A673 (cell line): Measurements from ENCODE around the gene KIAA0825. TPM values are rescaled to one million over a fixed set of nuclear protein-coding genes. Genes with fewer than 3 reads are reported as not detected.

Source experiments
- BruUV-seq: library from RNA; stranded (reverse); fragments of 400-500 nt; replicated peaks from 2 replicates; lab custom pipeline; 2021; lab: Mats Ljungman, UMichigan
- CTCF ChIA-PET: fragments of 300-600 bp; sonication (Branson Sonifier 250); formaldehyde crosslinking; loops from one replicate; lab custom pipeline; 2022; ENCODE audit warnings: antibody characterized with exemption; lab: Charles Lee
- POLR2A ChIA-PET: fragments of 300-600 bp; sonication (Branson Sonifier 250); formaldehyde crosslinking; loops from one replicate; lab custom pipeline; 2022; ENCODE audit warnings: antibody characterized with exemption; ENCODE audit not compliant: low non-redundant PET; lab: Charles Lee
- DNase-seq: peaks from one replicate; pipeline ENCODE4 v3.0.0-alpha.2; 2015; ENCODE audit warnings: low spot score
- H3K27ac ChIP-seq: fragments of 200-600 bp; sonication (generic); 2 replicates; pipeline ENCODE4 v1.5.1; 2016; ENCODE audit warnings: mixed run types, low read depth, mild to moderate bottlenecking, mixed read lengths, antibody characterized with exemption, low read length; ENCODE audit not compliant: poor library complexity, severe bottlenecking
- H3K27me3 ChIP-seq: fragments of 200-600 bp; sonication (generic); replicated peaks from 2 replicates; pipeline ENCODE4 v1.6.1; 2017; ENCODE audit warnings: mixed run types, low read depth, mild to moderate bottlenecking, mixed read lengths, antibody characterized with exemption, low read length; ENCODE audit not compliant: insufficient read depth, poor library complexity
- H3K36me3 ChIP-seq: fragments of 200-600 bp; sonication (generic); 2 replicates; pipeline ENCODE4 v1.6.1; 2016; ENCODE audit warnings: mixed run types, mild to moderate bottlenecking, mixed read lengths, antibody characterized with exemption, low read length; ENCODE audit not compliant: insufficient read depth, poor library complexity, severe bottlenecking
- H3K4me1 ChIP-seq: fragments of 200-600 bp; sonication (generic); 2 replicates; pipeline ENCODE4 v1.6.1; 2017; ENCODE audit warnings: mixed run types, mild to moderate bottlenecking, mixed read lengths, antibody characterized with exemption, low read length; ENCODE audit not compliant: insufficient read depth, poor library complexity, severe bottlenecking
- H3K4me3 ChIP-seq: fragments of 200-600 bp; sonication (generic); 2 replicates; pipeline ENCODE4 v1.5.1; 2016; ENCODE audit warnings: low read depth, mixed run types, mild to moderate bottlenecking, mixed read lengths, low read length; ENCODE audit not compliant: poor library complexity, severe bottlenecking
- H3K9me3 ChIP-seq: fragments of 200-600 bp; sonication (generic); 2 replicates; pipeline ENCODE4 v1.6.1; 2016; ENCODE audit warnings: mixed run types, low read depth, mild to moderate bottlenecking, mixed read lengths, antibody characterized with exemption, low read length; ENCODE audit not compliant: poor library complexity, severe bottlenecking
- EZH2 ChIP-seq: fragments of 200-600 bp; sonication (generic); IDR thresholded peaks from 2 replicates; pipeline ENCODE4 v1.6.1; 2017; ENCODE audit warnings: borderline replicate concordance, low read depth, mild to moderate bottlenecking, mixed read lengths, antibody characterized with exemption, low read length; ENCODE audit not compliant: poor library complexity, severe bottlenecking
- intact Hi-C: fragments of 100-400 bp; cut with micrococcal nuclease; formaldehyde crosslinking; loops from one replicate; pipeline ENCODE4 v1.10.0; 2022; ENCODE audit not compliant: unreplicated experiment
- total RNA-seq: library from RNA; stranded (reverse); gene quantifications from 2 replicates; pipeline ENCODE4 v1.2.3, GENCODE V29; 2021
- TF ChIP-seq, protein P1 (sequence below): fragments of 300-800, 200-600 bp; sonication (generic); conservative IDR thresholded peaks from 2 replicates; pipeline ENCODE4 v1.5.1; 2017; ENCODE audit warnings: low read depth, mild to moderate bottlenecking, antibody characterized with exemption, low read length, moderate library complexity, mixed read lengths

The KIAA0825 gene
- total RNA-seq, 1 experiment from 2014 or later: 1.2 TPM

DNA sequence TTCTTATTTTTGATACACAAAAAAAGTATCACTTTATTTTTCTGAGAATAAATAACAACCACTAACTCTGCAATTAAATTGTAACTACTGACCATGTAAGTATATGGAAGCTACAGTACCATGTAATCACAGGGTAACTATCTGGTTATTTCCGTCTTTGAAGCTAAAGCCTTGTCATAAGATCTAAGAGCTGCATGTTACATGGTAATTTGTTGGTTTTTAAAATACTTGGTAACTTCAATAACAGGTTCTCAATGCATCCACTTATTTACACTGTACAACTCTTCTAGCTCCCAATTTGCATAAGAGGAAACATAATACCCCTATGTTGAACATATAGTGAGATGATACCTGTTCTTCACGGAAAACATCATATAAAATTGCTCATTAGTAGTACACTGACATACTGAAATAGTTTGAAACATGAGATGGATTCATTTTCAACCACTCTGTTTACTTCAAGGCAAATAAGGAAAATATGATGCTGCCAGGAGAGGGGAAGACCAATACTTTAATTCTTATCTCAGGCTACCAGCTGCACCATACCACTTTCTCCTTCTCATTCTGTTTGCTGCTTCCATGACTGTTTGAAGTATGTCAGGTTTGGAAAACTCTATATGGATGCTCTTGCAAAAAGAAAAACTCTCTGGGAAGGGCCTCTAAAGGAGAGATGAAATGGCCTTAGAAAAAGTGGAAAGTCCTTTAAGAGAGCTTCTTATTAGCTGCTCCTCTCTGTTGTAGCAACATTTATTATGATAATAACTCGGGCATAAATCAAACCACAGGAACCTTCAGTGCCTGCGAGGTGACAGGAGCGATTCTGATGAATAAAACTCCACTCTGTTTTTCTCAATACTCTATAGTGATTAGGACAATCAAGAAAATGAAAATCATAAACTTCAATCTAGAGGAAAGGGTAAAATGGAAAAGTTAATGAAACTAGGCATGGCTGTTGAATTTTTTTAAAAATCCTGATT is 150.2 kb downstream of the KIAA0825 start:
- Histone ChIP-seq H3K27ac (no peak overlapping the region), H3K4me1 (no peaks in the 10 kb centered on the region), H3K27me3 (no peaks in the 10 kb centered on the region), H3K4me3 (no peak overlapping the region), H3K36me3 (no peaks in the 10 kb centered on the region), H3K9me3 (no peaks in the 10 kb centered on the region)
- intact Hi-C loops: no loop called here
- TF ChIP-seq, protein P1, sequence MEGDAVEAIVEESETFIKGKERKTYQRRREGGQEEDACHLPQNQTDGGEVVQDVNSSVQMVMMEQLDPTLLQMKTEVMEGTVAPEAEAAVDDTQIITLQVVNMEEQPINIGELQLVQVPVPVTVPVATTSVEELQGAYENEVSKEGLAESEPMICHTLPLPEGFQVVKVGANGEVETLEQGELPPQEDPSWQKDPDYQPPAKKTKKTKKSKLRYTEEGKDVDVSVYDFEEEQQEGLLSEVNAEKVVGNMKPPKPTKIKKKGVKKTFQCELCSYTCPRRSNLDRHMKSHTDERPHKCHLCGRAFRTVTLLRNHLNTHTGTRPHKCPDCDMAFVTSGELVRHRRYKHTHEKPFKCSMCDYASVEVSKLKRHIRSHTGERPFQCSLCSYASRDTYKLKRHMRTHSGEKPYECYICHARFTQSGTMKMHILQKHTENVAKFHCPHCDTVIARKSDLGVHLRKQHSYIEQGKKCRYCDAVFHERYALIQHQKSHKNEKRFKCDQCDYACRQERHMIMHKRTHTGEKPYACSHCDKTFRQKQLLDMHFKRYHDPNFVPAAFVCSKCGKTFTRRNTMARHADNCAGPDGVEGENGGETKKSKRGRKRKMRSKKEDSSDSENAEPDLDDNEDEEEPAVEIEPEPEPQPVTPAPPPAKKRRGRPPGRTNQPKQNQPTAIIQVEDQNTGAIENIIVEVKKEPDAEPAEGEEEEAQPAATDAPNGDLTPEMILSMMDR: no peak
- no peak for TF ChIP-seq EZH2
- POLR2A ChIA-PET: no interaction called here
- no peak for DNase-seq
- no TSS peak for BruUV-seq
- CTCF ChIA-PET: no interaction called here

DNA sequence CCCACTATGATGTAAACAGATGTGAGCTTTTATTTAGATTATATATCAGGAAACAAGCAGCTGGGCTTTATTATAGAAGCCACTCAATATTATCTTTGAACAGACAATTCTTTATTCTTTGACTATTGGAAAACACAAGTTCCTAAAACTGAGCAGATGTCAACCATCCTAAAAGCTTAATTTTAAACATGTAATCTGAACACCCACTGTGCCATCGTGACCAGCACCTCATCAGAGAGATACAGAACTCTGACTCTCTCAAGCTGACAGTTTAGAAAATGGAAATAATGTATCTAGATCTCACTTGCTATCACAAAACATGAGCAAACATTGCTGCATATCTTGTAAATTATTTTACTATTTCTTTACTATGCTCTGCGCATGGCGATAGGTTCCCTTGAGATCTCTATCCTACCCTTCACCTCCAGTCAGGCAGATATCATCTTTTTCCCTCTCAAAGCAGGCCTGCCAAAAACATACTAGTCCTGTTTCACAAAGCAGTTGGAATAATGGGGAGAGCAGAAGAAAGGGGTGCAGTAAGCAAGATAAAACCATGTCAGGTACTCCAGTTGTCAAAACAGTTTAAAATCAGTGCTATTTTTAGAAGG is 151.0 kb downstream of the KIAA0825 start:
- DNase-seq: no peak
- Histone ChIP-seq H3K4me1 (no peaks in the 10 kb centered on the region), H3K27ac (no peak overlapping the region), H3K36me3 (no peaks in the 10 kb centered on the region), H3K4me3 (no peak overlapping the region), H3K27me3 (no peaks in the 10 kb centered on the region), H3K9me3 (no peaks in the 10 kb centered on the region)
- intact Hi-C loops: no loop called here
- BruUV-seq: no TSS peak
- CTCF ChIA-PET: no interaction called here
- POLR2A ChIA-PET: no interaction called here
- no peak for TF ChIP-seq EZH2
- TF ChIP-seq, protein P1: no peak

DNA sequence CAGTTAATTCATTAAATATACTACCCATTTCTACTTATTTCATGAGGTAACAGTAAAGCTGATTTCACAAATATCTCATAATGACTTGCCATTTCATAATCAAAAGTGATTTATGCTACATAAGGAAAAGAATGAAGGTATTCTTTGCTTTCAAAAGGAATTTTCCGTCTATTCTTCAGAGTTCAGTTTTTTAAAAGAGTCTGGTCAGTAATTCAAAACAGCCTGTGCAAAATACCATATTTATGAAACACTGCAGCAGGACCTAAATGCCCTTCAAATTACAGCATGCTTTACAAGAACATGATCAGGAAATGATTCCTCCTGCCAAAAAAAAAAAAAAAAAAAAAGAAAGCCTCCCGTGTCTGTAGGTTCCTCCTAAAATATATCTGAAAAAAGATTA is 154.7 kb downstream of the KIAA0825 start:
- Histone ChIP-seq H3K27me3 (no peaks in the 10 kb centered on the region), H3K4me1 (no peaks in the 10 kb centered on the region), H3K9me3 (no peaks in the 10 kb centered on the region), H3K27ac (no peak overlapping the region), H3K36me3 (no peaks in the 10 kb centered on the region), H3K4me3 (no peak overlapping the region)
- POLR2A ChIA-PET: no interaction called here
- TF ChIP-seq, protein P1: no peak
- no peak for TF ChIP-seq EZH2
- CTCF ChIA-PET: no interaction called here
- intact Hi-C loops: no loop called here
- no TSS peak for BruUV-seq
- DNase-seq: peak; percentile 3
